PFSK-1 (cell line): ENCODE measurements around the gene SLC43A3.

Experiments
- FOXP2 ChIP-seq: optimal IDR thresholded peaks from 2 replicates; pipeline ENCODE3; 2011; ENCODE audit warnings: borderline replicate concordance, control low read depth, inconsistent platforms; ENCODE audit not compliant: insufficient read depth; ENCODE audit errors: extremely low read length, extremely low read depth
- POLR2AphosphoS5 ChIP-seq: IDR thresholded peaks from 2 replicates; pipeline ENCODE4 v1.6.1; 2012; ENCODE audit warnings: low read depth, mild to moderate bottlenecking, control low read depth, low read length, moderate library complexity
- SIN3A ChIP-seq: IDR thresholded peaks from 2 replicates; pipeline ENCODE4 v1.6.1; 2012; ENCODE audit warnings: mild to moderate bottlenecking, low read length, moderate library complexity, borderline replicate concordance; ENCODE audit not compliant: insufficient read depth
- TAF1 ChIP-seq: IDR thresholded peaks from 2 replicates; pipeline ENCODE4 v1.6.1; 2012; ENCODE audit warnings: low read length, control low read depth, borderline replicate concordance; ENCODE audit not compliant: insufficient read depth
- TF ChIP-seq, protein P1 (sequence below), 2 experiments: IDR thresholded peaks; 2 replicates each; pipeline versions ENCODE4 v1.6.1 to v1.8.0; 2011 to 2012; ENCODE audit warnings: low read depth in 2 of 2, low read length in 2 of 2, control low read depth in 1 of 2, inconsistent platforms in 1 of 2, mild to moderate bottlenecking in 1 of 2, moderate library complexity in 1 of 2; ENCODE audit not compliant: insufficient read depth in 1 of 2

DNA sequence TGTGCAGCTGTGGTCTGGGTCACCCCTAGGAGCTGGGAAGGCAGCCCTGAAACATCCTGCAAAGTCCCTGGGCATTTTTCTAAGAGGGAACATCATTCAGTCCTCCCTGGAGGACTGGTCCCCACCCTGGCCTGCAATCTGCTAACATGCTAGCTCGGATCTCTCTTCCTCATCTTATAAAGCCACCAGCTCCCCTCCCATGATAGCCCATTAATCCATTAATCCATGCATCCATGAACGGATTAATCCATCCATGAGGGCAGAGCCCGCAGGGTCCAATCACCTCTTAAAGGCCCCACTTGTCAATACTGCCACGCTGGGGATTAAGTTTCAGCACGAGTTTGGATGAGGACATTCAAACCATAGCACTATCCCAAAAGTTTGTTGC lies 58.1 kb downstream of the SLC43A3 start:
- TF ChIP-seq TAF1 = no peak
- TF ChIP-seq FOXP2 = no peak
- TF ChIP-seq, protein P1, sequence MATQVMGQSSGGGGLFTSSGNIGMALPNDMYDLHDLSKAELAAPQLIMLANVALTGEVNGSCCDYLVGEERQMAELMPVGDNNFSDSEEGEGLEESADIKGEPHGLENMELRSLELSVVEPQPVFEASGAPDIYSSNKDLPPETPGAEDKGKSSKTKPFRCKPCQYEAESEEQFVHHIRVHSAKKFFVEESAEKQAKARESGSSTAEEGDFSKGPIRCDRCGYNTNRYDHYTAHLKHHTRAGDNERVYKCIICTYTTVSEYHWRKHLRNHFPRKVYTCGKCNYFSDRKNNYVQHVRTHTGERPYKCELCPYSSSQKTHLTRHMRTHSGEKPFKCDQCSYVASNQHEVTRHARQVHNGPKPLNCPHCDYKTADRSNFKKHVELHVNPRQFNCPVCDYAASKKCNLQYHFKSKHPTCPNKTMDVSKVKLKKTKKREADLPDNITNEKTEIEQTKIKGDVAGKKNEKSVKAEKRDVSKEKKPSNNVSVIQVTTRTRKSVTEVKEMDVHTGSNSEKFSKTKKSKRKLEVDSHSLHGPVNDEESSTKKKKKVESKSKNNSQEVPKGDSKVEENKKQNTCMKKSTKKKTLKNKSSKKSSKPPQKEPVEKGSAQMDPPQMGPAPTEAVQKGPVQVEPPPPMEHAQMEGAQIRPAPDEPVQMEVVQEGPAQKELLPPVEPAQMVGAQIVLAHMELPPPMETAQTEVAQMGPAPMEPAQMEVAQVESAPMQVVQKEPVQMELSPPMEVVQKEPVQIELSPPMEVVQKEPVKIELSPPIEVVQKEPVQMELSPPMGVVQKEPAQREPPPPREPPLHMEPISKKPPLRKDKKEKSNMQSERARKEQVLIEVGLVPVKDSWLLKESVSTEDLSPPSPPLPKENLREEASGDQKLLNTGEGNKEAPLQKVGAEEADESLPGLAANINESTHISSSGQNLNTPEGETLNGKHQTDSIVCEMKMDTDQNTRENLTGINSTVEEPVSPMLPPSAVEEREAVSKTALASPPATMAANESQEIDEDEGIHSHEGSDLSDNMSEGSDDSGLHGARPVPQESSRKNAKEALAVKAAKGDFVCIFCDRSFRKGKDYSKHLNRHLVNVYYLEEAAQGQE (IDR thresholded peaks at IDR 0.05; ENCODE audit: insufficient read depth in 1 of 2, low read depth in 2 of 2, low read length in 2 of 2) = no peak
- no peak for TF ChIP-seq POLR2AphosphoS5
- TF ChIP-seq SIN3A = no peak
